Activated CD8-positive, alpha-beta memory T cell treated with anti-CD3 and anti-CD28 coated beads, Interleukin-2, amount 50 U/mL, for 1 hour (primary cell): ENCODE results near the gene SNHG17.
"Not testable (repeated sequence)": the region's sequence is repeated elsewhere in the genome, so short reads cannot be mapped to it uniquely, and the experiment has no call there.

Experiments
- DNase-seq: peaks from one replicate; pipeline ENCODE4 v3.0.0-alpha.2; 2020; ENCODE audit errors: extremely low read depth

SNHG17 gene

DNA sequence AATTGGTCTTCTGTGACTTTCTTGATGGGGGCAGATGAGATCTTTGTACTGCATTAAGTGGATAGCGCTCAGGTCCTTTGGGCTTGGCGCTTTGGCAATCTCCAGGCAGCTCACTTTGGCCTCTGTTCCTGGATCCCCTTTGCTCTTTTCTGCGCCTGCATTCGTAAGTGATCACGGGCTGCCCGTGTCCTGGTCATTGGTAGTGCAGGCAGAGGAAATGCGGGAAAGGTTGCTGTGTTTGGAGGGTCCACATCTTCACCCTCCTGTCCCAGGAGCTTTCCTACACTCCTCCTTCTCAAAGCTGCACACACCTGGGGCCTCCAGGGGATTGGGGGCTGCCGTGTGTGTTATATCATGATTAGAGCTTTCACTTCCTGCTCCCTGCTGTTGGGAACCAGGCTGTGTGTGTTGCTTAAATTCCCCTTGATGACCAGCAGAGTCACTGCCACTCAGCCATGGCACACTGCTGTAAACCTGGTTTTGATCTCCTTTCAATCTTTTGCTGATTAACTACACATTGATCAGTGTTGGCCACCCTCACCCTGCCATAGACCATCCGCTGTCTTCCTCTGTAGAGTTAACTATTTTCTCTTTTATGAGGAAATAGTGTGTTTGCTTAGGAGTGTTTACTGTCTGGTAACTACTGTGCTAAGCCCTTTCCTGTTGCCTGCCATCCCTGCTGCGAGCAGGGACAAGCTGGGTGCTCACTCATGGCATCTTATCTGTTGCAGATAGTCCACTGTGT lies 13.0 kb upstream of the SNHG17 start:
- DNase-seq, result no peak

DNA sequence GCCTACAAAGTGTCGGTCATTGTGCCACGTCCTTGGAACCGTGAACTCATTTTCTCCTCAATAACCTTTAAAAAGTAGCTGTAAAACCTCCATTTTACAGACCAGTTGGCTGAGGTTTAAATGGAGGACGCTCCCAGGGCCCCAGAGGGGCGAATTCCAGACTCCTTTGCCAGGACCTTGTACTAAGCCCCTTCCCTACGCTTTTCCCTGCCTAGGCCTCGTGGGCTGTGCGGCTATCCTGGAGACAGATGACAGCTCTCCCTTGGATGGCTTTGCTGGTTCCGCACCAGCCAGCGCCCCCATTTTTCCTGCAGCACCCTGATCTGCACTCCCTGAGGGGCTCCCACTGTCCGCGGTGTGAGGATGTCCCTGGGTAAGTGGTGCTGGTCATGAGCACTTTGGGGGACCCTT lies 12.1 kb upstream of the SNHG17 start:
- no peak for DNase-seq

DNA sequence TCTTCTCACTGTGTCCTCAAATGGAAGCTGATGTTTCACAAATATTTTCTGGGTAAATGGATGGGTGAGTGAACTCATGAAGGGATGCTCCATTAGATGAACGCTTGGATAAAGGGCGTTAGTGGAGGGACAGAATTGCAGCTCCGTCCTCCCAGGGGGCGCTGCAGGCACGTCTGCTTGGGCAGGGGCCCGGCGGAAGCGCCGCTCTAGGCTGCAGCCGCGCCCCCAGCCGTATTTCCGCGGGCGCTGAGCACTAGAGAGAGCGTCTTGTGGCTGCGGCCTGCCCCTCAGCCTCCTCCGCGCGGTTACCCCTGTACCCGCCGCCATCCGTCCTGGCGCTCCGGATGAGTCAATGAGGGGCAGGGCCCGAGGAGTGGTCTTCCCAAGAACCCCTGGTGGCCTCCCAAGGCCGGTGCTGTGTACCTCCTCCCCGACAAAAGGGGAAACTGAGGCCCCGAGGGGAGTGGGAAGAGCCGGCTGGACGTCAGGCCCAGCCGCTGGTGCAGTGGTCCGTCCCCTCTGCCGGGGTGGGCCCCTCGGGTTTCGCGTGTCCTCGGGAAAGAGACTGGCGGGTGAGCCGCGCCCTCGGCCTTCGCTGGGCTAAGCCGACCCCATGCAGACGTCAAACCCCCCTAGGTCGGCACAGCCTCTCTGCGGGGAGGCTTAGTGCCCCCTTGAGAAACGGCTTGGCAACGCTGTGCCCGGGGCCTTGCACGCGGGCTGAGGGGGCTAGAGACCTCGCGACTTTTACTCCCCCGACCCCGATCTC lies 11.5 kb upstream of the SNHG17 start:
- DNase-seq, result peak; percentile 81

- no peak for DNase-seq
Observed at GRCh38 chr20:38445901-38446425, 10.8 kb upstream of the SNHG17 start.

- no peak for DNase-seq
Observed at GRCh38 chr20:38445381-38445796, 10.3 kb upstream of the SNHG17 start.

DNA sequence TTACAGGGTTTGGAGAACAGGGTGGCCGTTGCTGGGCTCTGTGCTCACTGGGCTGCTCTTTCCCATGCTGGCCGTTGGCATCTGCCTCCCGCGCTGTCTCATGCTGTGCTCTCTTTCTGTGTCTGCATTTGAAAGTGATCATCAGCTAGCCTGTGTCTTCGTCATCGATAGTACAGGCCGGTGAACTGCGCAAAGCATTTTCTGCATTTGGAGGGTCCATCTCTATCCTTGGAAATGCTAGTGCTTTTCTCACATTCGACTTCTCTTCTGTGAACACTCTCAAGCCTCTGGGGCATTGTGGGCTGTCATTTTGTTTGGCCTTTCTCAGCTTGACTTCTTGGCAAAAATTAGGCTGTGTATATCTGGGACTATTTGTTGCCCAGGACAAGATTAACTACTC lies 6.8 kb upstream of the SNHG17 start:
- no peak for DNase-seq

DNA sequence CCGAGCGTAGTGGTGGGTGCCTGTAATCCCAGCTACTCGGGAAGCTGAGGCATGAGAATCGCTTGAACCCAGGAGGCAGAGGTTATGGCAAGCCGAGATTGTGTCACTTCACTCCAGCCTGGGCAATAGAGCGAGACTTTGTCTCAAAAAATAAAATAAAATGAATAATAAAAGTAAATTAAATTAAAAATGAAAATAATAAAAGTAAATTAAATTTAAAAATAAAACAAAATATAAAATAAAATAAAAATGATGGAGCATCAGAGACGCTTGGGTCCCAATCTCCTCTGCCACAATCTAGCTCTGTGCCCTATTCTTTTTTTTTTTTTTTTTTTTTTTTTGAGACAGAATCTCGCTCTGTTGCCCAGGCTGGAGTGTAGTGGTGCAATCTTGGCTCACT lies 6.0 kb upstream of the SNHG17 start:
- not testable (repeated sequence) for DNase-seq

DNA sequence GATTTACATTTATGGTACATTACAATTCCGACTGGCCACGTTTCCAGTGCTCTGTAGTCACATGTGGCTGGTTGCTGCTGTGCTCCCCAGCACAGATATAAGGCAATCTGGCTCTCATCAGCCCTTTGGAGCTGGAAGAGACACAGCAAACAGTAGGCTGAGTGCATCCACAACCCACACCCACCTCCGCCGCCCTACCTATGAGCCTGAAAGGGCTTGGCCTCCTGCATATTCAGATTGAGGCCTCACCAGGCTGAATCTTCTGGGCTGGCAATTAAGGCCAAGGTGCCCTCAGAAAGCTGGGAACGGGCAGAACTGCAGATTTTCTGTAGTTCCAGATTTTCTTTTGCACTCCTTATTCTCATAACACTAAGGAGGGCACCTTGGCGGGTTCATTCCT lies 2.7 kb upstream of the SNHG17 start:
- DNase-seq, result no peak

DNA sequence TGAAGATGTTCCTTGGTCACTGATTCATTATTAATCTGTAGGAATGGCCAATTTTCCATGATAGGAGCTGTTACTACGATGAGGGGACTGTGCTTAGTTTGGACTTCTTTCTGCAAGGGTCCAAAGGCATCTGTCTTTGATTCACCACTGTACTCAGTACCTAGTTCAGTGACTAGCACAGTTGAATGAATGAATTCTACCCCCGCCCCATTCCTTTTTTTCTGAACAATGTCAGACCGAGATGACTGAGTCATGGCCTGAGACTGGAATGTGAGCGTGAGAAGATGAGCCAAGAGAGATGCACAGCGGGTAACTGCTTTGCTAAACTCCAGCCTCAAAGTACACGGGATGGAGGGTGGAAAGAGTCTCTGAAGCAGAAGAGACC lies 419 bp upstream of the SNHG17 start:
- no peak for DNase-seq

DNA sequence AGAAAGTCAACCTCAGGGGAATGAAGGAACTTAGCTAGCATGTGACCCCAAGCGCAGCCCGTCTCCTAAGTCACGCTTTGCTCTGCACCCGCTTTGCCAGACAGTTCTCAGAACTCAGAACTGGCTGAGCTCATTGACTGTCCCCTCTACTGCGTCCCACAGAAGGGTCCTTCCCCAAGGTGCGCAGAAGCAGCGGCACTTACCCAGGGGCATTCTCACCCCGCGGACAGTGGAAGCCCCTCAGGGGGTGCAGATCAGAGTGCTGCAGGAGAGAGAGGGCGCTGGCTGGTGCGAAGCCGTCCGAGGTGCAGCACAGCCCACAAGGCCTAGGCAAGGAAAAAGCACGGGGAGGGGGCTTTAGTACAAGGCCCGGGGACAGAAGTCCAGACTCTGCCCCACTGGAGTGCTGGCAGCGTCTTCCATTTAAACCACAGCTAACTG lies 807 bp downstream of the SNHG17 start:
- no peak for DNase-seq

DNA sequence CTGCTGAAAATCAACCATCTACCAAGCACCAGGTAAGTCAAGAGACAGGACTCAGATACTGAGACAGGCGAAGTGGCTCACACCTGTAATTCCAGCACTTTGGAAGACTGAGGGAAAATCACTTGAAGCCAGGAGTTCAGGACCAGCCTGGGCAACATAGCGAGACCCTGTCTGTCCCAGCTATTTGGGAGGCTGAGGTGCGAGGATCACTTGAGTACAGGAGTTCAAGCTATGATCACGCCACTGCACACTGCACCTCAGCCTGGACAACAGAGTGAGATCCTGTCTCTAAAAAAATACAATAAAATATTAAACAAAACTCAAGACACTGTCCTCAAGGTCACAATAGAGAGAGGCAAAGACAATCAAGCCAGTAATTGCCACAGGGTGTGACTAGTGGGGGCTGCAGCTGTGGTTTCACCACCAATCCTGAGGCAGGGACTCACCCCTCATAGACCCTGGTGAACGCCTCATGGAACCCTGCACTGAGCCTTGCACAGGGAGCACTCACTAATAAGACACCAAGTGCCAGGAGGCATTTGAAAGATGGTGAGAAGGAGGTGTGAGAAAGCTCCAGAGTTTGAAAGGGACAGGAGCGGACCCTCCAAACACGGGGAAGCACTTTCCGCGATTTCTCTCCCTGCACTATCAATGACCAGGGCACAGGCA lies 1.7 kb downstream of the SNHG17 start:
- DNase-seq, result no peak

GRCh38 chr20:38432870-38433269 lies 2.3 kb downstream of the SNHG17 start:
- not testable (repeated sequence) for DNase-seq

DNA sequence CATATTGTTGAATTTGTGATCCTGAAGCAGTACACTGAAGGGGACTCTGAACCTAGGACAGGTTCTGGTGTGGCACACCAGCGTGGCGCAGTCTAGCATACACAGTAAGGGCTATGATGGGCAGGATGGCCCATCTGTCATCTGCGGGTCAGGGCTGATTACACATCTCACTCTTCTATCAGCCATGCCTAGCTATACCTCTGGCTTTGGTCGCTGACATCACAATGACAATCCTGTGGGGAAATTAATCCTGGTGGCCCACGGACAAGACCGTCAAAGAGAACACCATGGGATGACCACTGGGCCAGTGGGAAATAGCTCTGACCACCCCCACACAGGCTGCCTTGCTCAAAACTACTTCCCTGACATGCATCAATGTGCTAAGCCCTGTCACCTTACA lies 2.8 kb downstream of the SNHG17 start:
- DNase-seq, result no peak

- no peak for DNase-seq
Observed at GRCh38 chr20:38430679-38431325, 4.3 kb downstream of the SNHG17 start.

- DNase-seq, result no peak
Observed at GRCh38 chr20:38429301-38429700, 5.8 kb downstream of the SNHG17 start.

- no peak for DNase-seq
Observed at GRCh38 chr20:38428800-38429199, 6.3 kb downstream of the SNHG17 start.

- no peak for DNase-seq
Observed at GRCh38 chr20:38427655-38428023, 7.5 kb downstream of the SNHG17 start.

- no peak for DNase-seq
Observed at GRCh38 chr20:38426006-38426897, 8.9 kb downstream of the SNHG17 start.

DNA sequence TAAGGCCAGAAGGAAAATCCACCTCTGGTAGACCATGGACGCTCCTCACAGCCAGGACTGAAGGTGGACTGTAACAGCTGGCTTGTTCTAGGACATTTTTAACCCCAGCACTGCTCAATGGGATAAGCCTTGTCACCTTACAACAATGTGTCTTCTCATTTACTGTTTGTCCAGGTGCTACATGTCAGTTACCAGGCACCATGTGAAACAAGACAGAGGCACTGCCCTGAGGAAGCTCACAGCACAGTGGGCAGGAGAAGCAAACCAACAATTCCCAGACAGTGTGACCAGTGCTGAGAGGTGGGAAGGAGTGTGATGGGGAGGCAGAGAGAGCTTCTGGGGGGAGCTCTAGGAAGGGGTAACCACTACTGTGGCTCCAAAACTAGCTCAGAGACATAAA lies 10.7 kb downstream of the SNHG17 start:
- no peak for DNase-seq

- DNase-seq, result no peak
Observed at GRCh38 chr20:38423541-38423940, 11.6 kb downstream of the SNHG17 start.

- DNase-seq, result no peak
Observed at GRCh38 chr20:38421915-38422314, 13.2 kb downstream of the SNHG17 start.
